Glomerular visceral epithelial cell (primary cell): ENCODE measurements around the gene TAB2.
"Not testable (repeated sequence)": the region's sequence is repeated elsewhere in the genome, so short reads cannot be mapped to it uniquely, and the experiment has no call there.

Source experiments
- DNase-seq: peaks from one replicate; pipeline ENCODE4 v3.0.0-alpha.2; 2016; ENCODE audit errors: extremely low spot score

TAB2 gene

GRCh38 chr6:149313070-149313469 lies 4.4 kb upstream of the TAB2 start:
- DNase-seq = no peak

GRCh38 chr6:149313861-149314260 lies 3.7 kb upstream of the TAB2 start:
- no peak for DNase-seq

GRCh38 chr6:149314325-149314905 lies 3.1 kb upstream of the TAB2 start:
- DNase-seq = no peak

GRCh38 chr6:149316108-149316727 lies 1.3 kb upstream of the TAB2 start:
- no peak for DNase-seq

GRCh38 chr6:149316740-149317643 lies 520 bp upstream of the TAB2 start:
- peak; percentile 96 for DNase-seq

- DNase-seq = no peak
Measured at GRCh38 chr6:149318581-149319286, 1.2 kb downstream of the TAB2 start.

GRCh38 chr6:149319422-149319821 lies 1.9 kb downstream of the TAB2 start:
- no peak for DNase-seq

GRCh38 chr6:149320016-149320415 lies 2.5 kb downstream of the TAB2 start:
- DNase-seq = not testable (repeated sequence)

- no peak for DNase-seq
Measured at GRCh38 chr6:149320796-149321195, 3.3 kb downstream of the TAB2 start.

GRCh38 chr6:149323353-149323752 lies 5.8 kb downstream of the TAB2 start:
- DNase-seq = no peak

GRCh38 chr6:149323925-149324324 lies 6.4 kb downstream of the TAB2 start:
- DNase-seq = no peak

- no peak for DNase-seq
Measured at GRCh38 chr6:149324428-149324827, 6.9 kb downstream of the TAB2 start.

GRCh38 chr6:149325648-149326236 lies 8.2 kb downstream of the TAB2 start:
- no peak for DNase-seq

- no peak for DNase-seq
Measured at GRCh38 chr6:149327638-149328037, 10.1 kb downstream of the TAB2 start.

GRCh38 chr6:149328083-149328482 lies 10.6 kb downstream of the TAB2 start:
- no peak for DNase-seq

GRCh38 chr6:149329529-149329928 lies 12.0 kb downstream of the TAB2 start:
- DNase-seq = no peak

GRCh38 chr6:149330133-149330532 lies 12.6 kb downstream of the TAB2 start:
- DNase-seq = no peak

- no peak for DNase-seq
Measured at GRCh38 chr6:149331043-149331807, 13.7 kb downstream of the TAB2 start.

GRCh38 chr6:149331871-149332270 lies 14.4 kb downstream of the TAB2 start:
- DNase-seq = no peak

GRCh38 chr6:149332602-149333265 lies 15.2 kb downstream of the TAB2 start:
- DNase-seq = no peak

GRCh38 chr6:149333266-149333620 lies 15.7 kb downstream of the TAB2 start:
- DNase-seq = no peak
